ENCODE measurements around the gene MRPL22. TPM values are rescaled to one million over a fixed set of nuclear protein-coding genes. Genes with fewer than 3 reads are reported as not detected.

MRPL22 gene
- total and polyA plus RNA-seq, 2 of the 13 experiments (the other 11 are each of a cell fraction or from before 2014, with no cell fraction given): 66.8 to 84.8 TPM

- no peak for TF ChIP-seq LRRFIP1 (CRISPR knock-in tag; conservative IDR thresholded peaks at IDR 0.05)
- no peak for TF ChIP-seq ZNF724P (CRISPR knock-in tag; IDR thresholded peaks at IDR 0.05; ENCODE audit: borderline replicate concordance)
- TF ChIP-seq SPEN (CRISPR knock-in tag; IDR thresholded peaks at IDR 0.05; ENCODE audit: low read depth): no peak
- no peak for TF ChIP-seq ARNT (IDR thresholded peaks at IDR 0.05)
- no peak for TF ChIP-seq ZNF446 (CRISPR knock-in tag; IDR thresholded peaks at IDR 0.05)
- no peak for TF ChIP-seq GATA4 (IDR thresholded peaks at IDR 0.05; ENCODE audit: borderline replicate concordance, low read depth)
- TF ChIP-seq BRF2 (CRISPR knock-in tag; IDR thresholded peaks at IDR 0.05): no peak
- no peak for TF ChIP-seq TRAFD1 (CRISPR knock-in tag; IDR thresholded peaks at IDR 0.05; ENCODE audit: borderline replicate concordance)
- TF ChIP-seq PPARG (CRISPR knock-in tag; conservative IDR thresholded peaks at IDR 0.05): peak; percentile 39; the same call in 1 of the 2 replicates
- TF ChIP-seq ZNF720 (CRISPR knock-in tag; IDR thresholded peaks at IDR 0.05): no peak
- TF ChIP-seq KAT8 (CRISPR knock-in tag; IDR thresholded peaks at IDR 0.05): no peak
- no peak for TF ChIP-seq ZNF512 (CRISPR knock-in tag; IDR thresholded peaks at IDR 0.05)
- no peak for TF ChIP-seq PRPF4 (IDR thresholded peaks at IDR 0.05; ENCODE audit: low read depth, low read length, poor library complexity, severe bottlenecking)
- no peak for TF ChIP-seq GPBP1L1 (CRISPR knock-in tag; IDR thresholded peaks at IDR 0.05)
- no peak for TF ChIP-seq ZNF431 (CRISPR knock-in tag; IDR thresholded peaks at IDR 0.05; ENCODE audit: borderline replicate concordance, low read depth)
- no peak for TF ChIP-seq BCLAF1 (IDR thresholded peaks at IDR 0.05)
- 0 out of 2 replicates have a peak, but pooled peaks have one; percentile 19 for TF ChIP-seq TFE3 (CRISPR knock-in tag; IDR thresholded peaks at IDR 0.05)
Measured at GRCh38 chr5:155008669-155009068, 67.8 kb downstream of the MRPL22 start (continued).
